ENCODE data around the gene CACNA1E. TPM values are rescaled to one million over a fixed set of nuclear protein-coding genes. Genes with fewer than 3 reads are reported as not detected.

The CACNA1E gene
- total RNA-seq, 2 donors from 2014 or later, result 0.44 to 0.53 TPM

GRCh38 chr1:181632960-181633359, 149.6 kb downstream of the CACNA1E start:
- H3K9ac ChIP-seq (ENCODE audit: low read depth in 2 of 2, low read length in 2 of 2), result no peak overlapping the region
- intact Hi-C loops (cut with DNase I), result no loop called here
- no peaks in the 10 kb centered on the region for H3K36me3 ChIP-seq
- no peaks in the 10 kb centered on the region for H3K4me1 ChIP-seq
- H3K9me3 ChIP-seq, result no peaks in the 10 kb centered on the region
- H3K27me3 ChIP-seq, result no peaks in the 10 kb centered on the region
- no peak for TF ChIP-seq CTCF (IDR thresholded peaks at IDR 0.05)
- no peak for DNase-seq
- no peak overlapping the region for H3K27ac ChIP-seq
- H3K4me3 ChIP-seq, result no peak overlapping the region

DNA sequence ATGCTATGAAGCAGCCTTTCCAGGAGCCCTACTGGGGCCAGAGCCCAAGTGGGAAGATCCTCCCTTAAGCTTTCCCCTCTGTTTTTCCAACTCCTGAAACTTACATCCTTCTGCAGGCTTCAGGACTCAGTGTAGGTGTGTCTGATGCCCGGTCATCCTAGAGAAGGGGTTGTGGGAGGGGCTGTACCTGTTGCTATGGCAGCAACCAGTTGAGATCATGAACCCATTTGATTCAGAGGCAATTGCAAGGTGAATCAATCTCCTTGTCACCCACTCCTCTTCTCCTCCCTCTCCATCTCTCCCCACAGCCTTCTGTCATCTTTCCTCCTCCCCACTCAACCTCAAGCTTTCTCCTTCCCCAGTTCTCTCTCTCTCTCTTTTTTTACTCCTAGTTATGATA, 151.8 kb downstream of the CACNA1E start:
- H3K4me3 ChIP-seq, result no peak overlapping the region
- no peak for TF ChIP-seq CTCF (IDR thresholded peaks at IDR 0.05)
- intact Hi-C loops (cut with DNase I), result no loop called here
- no peaks in the 10 kb centered on the region for H3K4me1 ChIP-seq
- H3K27me3 ChIP-seq, result no peaks in the 10 kb centered on the region
- DNase-seq, result no peak
- H3K27ac ChIP-seq, result no peak overlapping the region
- H3K9me3 ChIP-seq, result no peaks in the 10 kb centered on the region
- H3K36me3 ChIP-seq, result no peaks in the 10 kb centered on the region
- H3K9ac ChIP-seq (ENCODE audit: low read depth in 2 of 2, low read length in 2 of 2), result no peak overlapping the region

- no peak for TF ChIP-seq CTCF (IDR thresholded peaks at IDR 0.05)
- intact Hi-C loops (cut with DNase I), result no loop called here
- Histone ChIP-seq H3K36me3 (no peaks in the 10 kb centered on the region), H3K27ac (no peak overlapping the region), H3K27me3 (no peaks in the 10 kb centered on the region), H3K9me3 (no peaks in the 10 kb centered on the region), H3K4me3 (no peak overlapping the region), H3K4me1 (no peaks in the 10 kb centered on the region), H3K9ac (ENCODE audit: low read depth in 2 of 2, low read length in 2 of 2) (no peak overlapping the region)
- DNase-seq, result no peak
Observed at GRCh38 chr1:181637998-181638397, 154.7 kb downstream of the CACNA1E start.

DNA sequence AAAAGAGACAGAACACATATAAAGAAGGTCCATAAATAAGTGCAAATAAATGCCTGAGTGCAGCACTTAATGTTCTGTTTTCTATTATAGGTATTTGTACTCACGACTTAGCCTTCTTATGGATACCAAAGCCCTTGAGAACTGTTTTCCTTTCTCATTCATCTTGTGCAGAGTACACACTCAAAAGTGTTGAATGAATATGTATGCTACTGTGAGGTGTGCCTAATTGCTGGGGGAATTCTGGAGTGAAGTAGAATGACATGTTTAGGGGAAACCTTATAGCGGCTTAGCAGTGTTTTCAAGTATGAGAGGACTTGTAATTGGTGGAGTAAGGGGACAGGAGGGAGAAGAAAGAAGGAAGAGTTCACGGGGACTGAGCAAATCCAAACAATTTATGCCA, 157.6 kb downstream of the CACNA1E start:
- no peak overlapping the region for H3K9ac ChIP-seq (ENCODE audit: low read depth in 2 of 2, low read length in 2 of 2)
- H3K9me3 ChIP-seq, result no peaks in the 10 kb centered on the region
- H3K27ac ChIP-seq, result no peak overlapping the region
- DNase-seq, result no peak
- TF ChIP-seq CTCF (IDR thresholded peaks at IDR 0.05), result no peak
- H3K36me3 ChIP-seq, result no peaks in the 10 kb centered on the region
- H3K4me3 ChIP-seq, result no peak overlapping the region
- no peaks in the 10 kb centered on the region for H3K27me3 ChIP-seq
- intact Hi-C loops (cut with DNase I), result no loop called here
- H3K4me1 ChIP-seq, result no peaks in the 10 kb centered on the region

GRCh38 chr1:181643631-181644030, 160.3 kb downstream of the CACNA1E start:
- Histone ChIP-seq H3K9me3 (no peaks in the 10 kb centered on the region), H3K4me3 (no peak overlapping the region), H3K27ac (no peak overlapping the region), H3K4me1 (peaks cover 9% of the 10 kb centered on the region), H3K27me3 (no peaks in the 10 kb centered on the region), H3K36me3 (no peaks in the 10 kb centered on the region), H3K9ac (ENCODE audit: low read depth in 2 of 2, low read length in 2 of 2) (no peak overlapping the region)
- intact Hi-C loops (cut with DNase I), result no loop called here
- DNase-seq, result no peak
- no peak for TF ChIP-seq CTCF (IDR thresholded peaks at IDR 0.05)

DNA sequence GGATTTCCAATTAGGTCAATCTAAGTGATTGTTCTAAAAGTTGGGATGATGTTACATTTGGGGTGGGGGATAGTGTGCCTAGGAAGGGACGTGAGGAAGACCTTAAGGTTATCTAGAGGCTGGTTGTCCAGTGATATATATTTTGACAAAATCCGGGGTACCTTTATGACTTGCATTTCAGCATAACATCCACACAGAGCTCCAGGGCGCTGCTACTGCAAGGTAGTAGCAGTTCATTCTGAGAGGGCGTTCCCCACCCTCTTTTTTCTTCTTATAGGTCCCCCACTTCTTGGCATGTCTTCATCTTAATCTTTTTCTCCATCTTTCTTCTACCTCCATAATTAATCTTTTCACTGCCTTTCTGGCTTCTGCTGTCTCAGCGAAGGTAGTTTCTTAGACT, 161.9 kb downstream of the CACNA1E start:
- no peak overlapping the region for H3K9ac ChIP-seq (ENCODE audit: low read depth in 2 of 2, low read length in 2 of 2)
- H3K9me3 ChIP-seq, result no peaks in the 10 kb centered on the region
- no peak for DNase-seq
- peaks cover 10% of the 10 kb centered on the region for H3K4me1 ChIP-seq
- no peaks in the 10 kb centered on the region for H3K36me3 ChIP-seq
- H3K27ac ChIP-seq, result no peak overlapping the region
- TF ChIP-seq CTCF (IDR thresholded peaks at IDR 0.05), result no peak
- intact Hi-C loops (cut with DNase I), result no loop called here
- H3K27me3 ChIP-seq, result no peaks in the 10 kb centered on the region
- H3K4me3 ChIP-seq, result no peak overlapping the region
